Measurements from ENCODE around the gene PTGER3. TPM values are rescaled to one million over a fixed set of nuclear protein-coding genes. Genes with fewer than 3 reads are reported as not detected.

PTGER3 gene
- total and polyA plus RNA-seq, 10 of the 15 experiments (the other 5 are each of a cell fraction or from before 2014, with no cell fraction given) = under 0.01 to 0.04 (median 0.02) TPM; not detected in 7

DNA sequence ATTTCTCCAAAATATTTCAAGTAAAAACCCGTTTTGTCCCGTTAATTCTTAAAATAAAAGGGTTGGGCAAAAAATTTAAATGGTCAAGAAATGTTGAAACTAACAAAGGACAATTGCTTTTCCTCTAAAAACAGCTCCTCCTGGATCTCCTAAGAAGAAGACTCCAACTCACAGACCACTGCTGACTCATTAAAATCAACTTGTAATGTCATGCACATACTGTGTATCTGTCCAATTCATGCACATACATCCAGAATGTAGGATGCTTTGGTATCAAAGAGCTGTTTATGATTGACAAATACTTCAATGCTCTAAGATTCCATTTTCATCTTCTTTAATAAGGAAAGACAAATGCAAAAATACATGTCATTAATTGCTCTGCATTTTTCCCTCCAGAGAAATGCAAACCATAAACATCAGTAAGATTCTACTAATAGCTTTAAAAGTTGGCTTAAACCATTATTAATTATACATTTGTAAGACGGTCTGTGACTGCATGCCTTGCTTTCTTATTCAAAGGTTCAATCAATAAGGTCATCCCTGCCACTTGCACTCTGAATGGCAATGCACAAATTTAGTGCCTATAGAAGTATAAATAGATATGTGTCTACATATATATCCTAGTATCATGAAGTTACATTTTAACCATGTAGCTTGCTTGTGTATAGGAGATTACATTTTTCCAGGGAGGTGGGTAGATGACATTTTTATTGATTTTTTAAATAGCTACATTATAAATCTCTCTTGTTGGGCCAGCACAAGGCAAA, 44.7 kb downstream of the PTGER3 start:
- Histone ChIP-seq H3K9me3 (replicated peaks; ENCODE audit: control insufficient read depth, insufficient read depth, low read length) (no peaks in the 10 kb centered on the region), H3K4me2 (ENCODE audit: control insufficient read depth, insufficient read depth) (no peak overlapping the region), H3K27me3 (replicated peaks in 1 of 2; ENCODE audit: control insufficient read depth in 2 of 2, insufficient read depth in 2 of 2, low read length in 1 of 2) (no peaks in the 10 kb centered on the region; a peak in 1 of 4 replicates), H2AFZ (ENCODE audit: control insufficient read depth, low read depth, low read length) (no peak overlapping the region), H3K27ac (ENCODE audit: control insufficient read depth, insufficient read depth) (no peak overlapping the region), H3K4me3 (no peak overlapping the region), H3K79me2 (ENCODE audit: control insufficient read depth, insufficient read depth, low read length) (no peaks in the 10 kb centered on the region), H3K36me3 (ENCODE audit: control insufficient read depth in 2 of 2, insufficient read depth in 2 of 2, low read length in 1 of 2) (no peaks in the 10 kb centered on the region), H3K4me1 (ENCODE audit: control insufficient read depth, insufficient read depth, low read length) (no peaks in the 10 kb centered on the region), H3K9ac (ENCODE audit: control insufficient read depth, insufficient read depth, low read length) (no peak overlapping the region), H4K20me1 (ENCODE audit: control insufficient read depth, insufficient read depth) (no peaks in the 10 kb centered on the region)
- CTCF ChIA-PET = no interaction called here
- DNase-seq (ENCODE audit: low read depth, low spot score) (no peak), FAIRE-seq (no peak), ATAC-seq (no peak)
- RAD21 ChIA-PET (ENCODE audit: unreplicated experiment) = no interaction called here
- POLR2A ChIA-PET = no interaction called here
- TF ChIP-seq ZNF24 (IDR thresholded peaks at IDR 0.05) (no peak), GABPA (IDR thresholded peaks at IDR 0.05; ENCODE audit: low read depth) (no peak), EZH2 (IDR thresholded peaks at IDR 0.05; ENCODE audit: borderline replicate concordance, control insufficient read depth, low read depth, low read length) (no peak), STAT1 (conservative IDR thresholded peaks at IDR 0.05) (no peak), JUNB (IDR thresholded peaks at IDR 0.05) (no peak), CEBPB (IDR thresholded peaks at IDR 0.05; ENCODE audit: borderline replicate concordance in 1 of 2, low read depth in 2 of 2, low read length in 2 of 2) (no peak), SUZ12 (IDR thresholded peaks at IDR 0.05; ENCODE audit: unreplicated experiment) (no peak), RB1 (IDR thresholded peaks at IDR 0.05; ENCODE audit: borderline replicate concordance) (no peak), RAD21 (IDR thresholded peaks at IDR 0.05; ENCODE audit: insufficient read depth, low read depth, low read length) (no peak), CHD1 (IDR thresholded peaks at IDR 0.05; ENCODE audit: low read depth, low read length) (no peak), ETV6 (conservative IDR thresholded peaks at IDR 0.05 in 1 of 2, IDR thresholded peaks at IDR 0.05 in 1 of 2; ENCODE audit: borderline replicate concordance in 1 of 2, low read depth in 1 of 2) (no peak), STAT3 (IDR thresholded peaks at IDR 0.05; ENCODE audit: low read depth, low read length) (no peak), SIN3A (IDR thresholded peaks at IDR 0.05; ENCODE audit: low read depth, low read length) (no peak), NFYB (IDR thresholded peaks at IDR 0.05; ENCODE audit: insufficient read depth, low read depth, low read length) (no peak), CREB1 (IDR thresholded peaks at IDR 0.05; ENCODE audit: low read depth) (no peak), SMARCA5 (IDR thresholded peaks at IDR 0.05) (no peak)
- TF ChIP-seq, protein P1, sequence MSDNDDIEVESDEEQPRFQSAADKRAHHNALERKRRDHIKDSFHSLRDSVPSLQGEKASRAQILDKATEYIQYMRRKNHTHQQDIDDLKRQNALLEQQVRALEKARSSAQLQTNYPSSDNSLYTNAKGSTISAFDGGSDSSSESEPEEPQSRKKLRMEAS (IDR thresholded peaks at IDR 0.05; ENCODE audit: low read depth, low read length) = no peak
- TF ChIP-seq, protein P2, sequence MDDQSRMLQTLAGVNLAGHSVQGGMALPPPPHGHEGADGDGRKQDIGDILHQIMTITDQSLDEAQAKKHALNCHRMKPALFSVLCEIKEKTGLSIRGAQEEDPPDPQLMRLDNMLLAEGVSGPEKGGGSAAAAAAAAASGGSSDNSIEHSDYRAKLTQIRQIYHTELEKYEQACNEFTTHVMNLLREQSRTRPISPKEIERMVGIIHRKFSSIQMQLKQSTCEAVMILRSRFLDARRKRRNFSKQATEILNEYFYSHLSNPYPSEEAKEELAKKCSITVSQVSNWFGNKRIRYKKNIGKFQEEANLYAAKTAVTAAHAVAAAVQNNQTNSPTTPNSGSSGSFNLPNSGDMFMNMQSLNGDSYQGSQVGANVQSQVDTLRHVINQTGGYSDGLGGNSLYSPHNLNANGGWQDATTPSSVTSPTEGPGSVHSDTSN (IDR thresholded peaks at IDR 0.05; ENCODE audit: insufficient replicate concordance, low read depth, low read length) = no peak
- TF ChIP-seq, protein P3, sequence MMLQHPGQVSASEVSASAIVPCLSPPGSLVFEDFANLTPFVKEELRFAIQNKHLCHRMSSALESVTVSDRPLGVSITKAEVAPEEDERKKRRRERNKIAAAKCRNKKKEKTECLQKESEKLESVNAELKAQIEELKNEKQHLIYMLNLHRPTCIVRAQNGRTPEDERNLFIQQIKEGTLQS (IDR thresholded peaks at IDR 0.05; ENCODE audit: borderline replicate concordance, extremely low read depth, low read depth, low read length) = no peak
- intact Hi-C loops (cut with micrococcal nuclease; ENCODE audit: unreplicated experiment) = no loop called here
- 14% methylated on average over 3 of the region's 3 CpGs for WGBS (ENCODE audit: insufficient coverage, insufficient replicate concordance, low lambda C conversion rate, missing lambda C conversion rate)
- BruUV-seq (replicated peaks) = no TSS peak
- SMC1A ChIA-PET (ENCODE audit: uncharacterized antibody, unreplicated experiment) = interaction anchor here (1.2 kb wide), 1 partner anchor 11 kb away, joined by 3 read pairs; no protein-coding TSS in a partner anchor
- in situ Hi-C loops (cut with MboI) = no loop called here

Data from GM12878 (cell line).